Upper lobe of right lung (tissue), 1 donor: ENCODE results near the gene IGFL3. TPM values are rescaled to one million over a fixed set of nuclear protein-coding genes. Genes with fewer than 3 reads are reported as not detected.
"Not testable (repeated sequence)": the region's sequence is repeated elsewhere in the genome, so short reads cannot be mapped to it uniquely, and the experiment has no call there.

Source experiments
- ATAC-seq: fragments of 200-7000 bp; cut with Tn5 transposase; one replicate; pipeline ENCODE4 v1.9.1; 2020; ENCODE audit warnings: mild to moderate bottlenecking, moderate library complexity
- DNase-seq: peaks from one replicate; pipeline ENCODE4 v3.0.0-alpha.2; 2020
- H3K27ac ChIP-seq: fragments of 200-600 bp; one replicate; pipeline ENCODE4 v1.8.0; 2022
- H3K27me3 ChIP-seq: fragments of 200-600 bp; one replicate; pipeline ENCODE4 v1.8.0; 2022; ENCODE audit warnings: mild to moderate bottlenecking
- H3K36me3 ChIP-seq: fragments of 200-600 bp; one replicate; pipeline ENCODE4 v1.8.0; 2022
- H3K4me1 ChIP-seq: fragments of 200-600 bp; one replicate; pipeline ENCODE4 v1.8.0; 2022
- H3K4me3 ChIP-seq: fragments of 200-600 bp; one replicate; pipeline ENCODE4 v1.8.0; 2022; ENCODE audit warnings: mild to moderate bottlenecking
- H3K9me3 ChIP-seq: fragments of 200-600 bp; one replicate; pipeline ENCODE4 v1.8.0; 2022
- intact Hi-C: fragments of 100-400 bp; cut with DNase I; formaldehyde crosslinking; loops from one replicate; pipeline ENCODE4 v1.11.0; 2022
- long read RNA-seq: library from polyadenylated mRNA; unstranded; transcript quantifications from one replicate; pipeline ENCODE4 v2.0.0, GENCODE V29; 2021
- total RNA-seq: library from RNA; stranded (reverse); fragmentation: NEBNext Ultra II Directional; extraction: Animal tissue kit (Norgen Biotek cat#: 25700); gene quantifications from one replicate; pipeline ENCODE4 v1.2.1, GENCODE V29; 2021
- TF ChIP-seq, protein P1 (sequence below): fragments of 200-600 bp; IDR thresholded peaks from one replicate; pipeline ENCODE4 v1.8.0; 2022; ENCODE audit warnings: antibody characterized with exemption
- donor health status: DM: no; HTN: yes; CAD: no; lungs with severe emphysema.

Gene IGFL3
- total RNA-seq = not detected
- long read RNA-seq = 0 reads

DNA sequence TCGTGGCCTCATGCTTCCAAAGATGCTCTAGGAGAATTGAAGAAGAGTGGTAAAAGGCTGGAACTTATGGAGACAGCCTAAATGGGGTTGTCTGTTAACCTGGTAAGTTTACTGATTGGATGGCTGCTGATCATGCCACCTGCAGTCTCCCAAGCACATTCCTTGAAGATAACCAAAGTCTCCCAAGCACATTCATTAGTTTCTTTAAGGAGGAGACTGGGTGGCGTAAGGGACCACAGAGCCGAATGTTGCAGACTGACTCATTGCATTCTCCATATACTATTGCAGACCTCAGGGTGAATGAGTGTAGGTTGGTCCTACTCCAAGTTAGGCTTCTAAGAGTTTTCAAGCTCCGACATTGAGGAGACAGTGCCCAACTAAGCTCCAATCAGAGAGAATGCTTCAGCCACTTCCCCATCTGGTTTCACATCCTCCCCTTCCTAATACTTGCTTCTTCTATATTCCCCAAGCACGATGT lies at the start of gene IGFL3:
Gene IGFL3 (minus strand): TSS at position 51 of the 478 bp plus-strand sequence. CDS start 39 bp downstream, at position 12.
- H3K4me3 ChIP-seq = no peak within 1 kb of the TSS
- DNase-seq (no peak), ATAC-seq (peak; percentile 70)
- H3K4me1 ChIP-seq = no peaks in the 10 kb centered on the region
- peaks cover 18% of the 10 kb centered on the region for H3K27me3 ChIP-seq
- TF ChIP-seq, protein P1, sequence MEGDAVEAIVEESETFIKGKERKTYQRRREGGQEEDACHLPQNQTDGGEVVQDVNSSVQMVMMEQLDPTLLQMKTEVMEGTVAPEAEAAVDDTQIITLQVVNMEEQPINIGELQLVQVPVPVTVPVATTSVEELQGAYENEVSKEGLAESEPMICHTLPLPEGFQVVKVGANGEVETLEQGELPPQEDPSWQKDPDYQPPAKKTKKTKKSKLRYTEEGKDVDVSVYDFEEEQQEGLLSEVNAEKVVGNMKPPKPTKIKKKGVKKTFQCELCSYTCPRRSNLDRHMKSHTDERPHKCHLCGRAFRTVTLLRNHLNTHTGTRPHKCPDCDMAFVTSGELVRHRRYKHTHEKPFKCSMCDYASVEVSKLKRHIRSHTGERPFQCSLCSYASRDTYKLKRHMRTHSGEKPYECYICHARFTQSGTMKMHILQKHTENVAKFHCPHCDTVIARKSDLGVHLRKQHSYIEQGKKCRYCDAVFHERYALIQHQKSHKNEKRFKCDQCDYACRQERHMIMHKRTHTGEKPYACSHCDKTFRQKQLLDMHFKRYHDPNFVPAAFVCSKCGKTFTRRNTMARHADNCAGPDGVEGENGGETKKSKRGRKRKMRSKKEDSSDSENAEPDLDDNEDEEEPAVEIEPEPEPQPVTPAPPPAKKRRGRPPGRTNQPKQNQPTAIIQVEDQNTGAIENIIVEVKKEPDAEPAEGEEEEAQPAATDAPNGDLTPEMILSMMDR = no peak
- H3K27ac ChIP-seq = no peak within 1 kb of the TSS
- no peaks in the 10 kb centered on the region for H3K9me3 ChIP-seq
- intact Hi-C loops = no loop called here
- H3K36me3 ChIP-seq = no peaks in the 10 kb centered on the region

DNA sequence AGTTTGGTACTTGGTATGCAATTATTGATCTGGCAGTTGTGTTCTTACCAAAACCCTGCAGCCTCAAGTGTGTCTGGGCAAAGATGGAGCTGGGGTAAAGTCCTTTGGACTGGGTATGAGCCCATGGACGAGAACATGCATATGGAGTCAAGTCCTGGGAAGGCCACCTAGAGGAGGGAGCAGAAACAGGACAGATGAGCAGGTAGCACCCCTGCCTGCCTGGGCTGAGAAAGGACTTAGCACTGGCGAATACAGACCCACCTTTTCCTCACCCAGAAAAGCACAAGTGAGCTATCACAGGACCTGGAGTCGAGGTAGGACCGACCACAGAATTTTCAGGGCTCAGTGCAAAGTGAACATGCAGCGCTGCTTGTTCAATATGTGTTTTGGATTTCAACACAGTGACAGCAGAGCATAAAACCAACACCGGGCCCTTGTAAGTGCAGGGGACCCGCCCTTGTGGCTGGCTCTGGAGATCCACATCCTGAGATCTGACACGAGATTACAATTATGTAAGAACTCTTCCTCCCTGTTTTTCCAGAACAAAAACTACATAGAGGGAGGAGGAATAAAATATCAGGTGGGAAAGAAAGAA lies 49.5 kb upstream of the IGFL3 start:
- Histone ChIP-seq H3K4me1 (no peaks in the 10 kb centered on the region), H3K4me3 (no peak overlapping the region), H3K36me3 (no peaks in the 10 kb centered on the region), H3K27me3 (peaks cover 19% of the 10 kb centered on the region), H3K9me3 (no peaks in the 10 kb centered on the region), H3K27ac (no peak overlapping the region)
- no peak for ATAC-seq
- no peak for DNase-seq
- intact Hi-C loops = no loop called here
- TF ChIP-seq, protein P1 = no peak

DNA sequence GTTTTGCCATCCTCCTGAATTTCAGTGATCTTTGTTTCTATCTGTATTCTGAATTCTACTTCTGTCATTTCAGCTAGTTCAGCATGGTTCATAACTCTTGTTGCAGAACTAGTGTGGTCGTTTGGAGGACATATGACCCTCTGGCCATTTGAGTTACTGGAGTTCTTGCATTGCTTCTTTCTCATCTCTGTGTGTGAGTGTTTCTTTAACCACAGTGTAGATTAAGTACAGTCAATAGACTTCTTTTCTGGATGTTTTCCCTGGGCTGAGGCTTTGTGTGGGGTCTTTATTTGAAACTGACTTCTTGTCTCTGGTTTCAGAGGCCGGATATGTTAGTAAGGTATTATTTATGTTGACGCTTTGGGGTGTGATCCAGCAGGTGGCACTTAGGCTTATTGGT lies 38.2 kb upstream of the IGFL3 start:
- ATAC-seq (no peak), DNase-seq (no peak)
- Histone ChIP-seq H3K27me3 (no peaks in the 10 kb centered on the region), H3K4me1 (no peaks in the 10 kb centered on the region), H3K36me3 (no peaks in the 10 kb centered on the region), H3K27ac (no peak overlapping the region), H3K9me3 (no peaks in the 10 kb centered on the region), H3K4me3 (no peak overlapping the region)
- intact Hi-C loops = no loop called here
- TF ChIP-seq, protein P1 = no peak

DNA sequence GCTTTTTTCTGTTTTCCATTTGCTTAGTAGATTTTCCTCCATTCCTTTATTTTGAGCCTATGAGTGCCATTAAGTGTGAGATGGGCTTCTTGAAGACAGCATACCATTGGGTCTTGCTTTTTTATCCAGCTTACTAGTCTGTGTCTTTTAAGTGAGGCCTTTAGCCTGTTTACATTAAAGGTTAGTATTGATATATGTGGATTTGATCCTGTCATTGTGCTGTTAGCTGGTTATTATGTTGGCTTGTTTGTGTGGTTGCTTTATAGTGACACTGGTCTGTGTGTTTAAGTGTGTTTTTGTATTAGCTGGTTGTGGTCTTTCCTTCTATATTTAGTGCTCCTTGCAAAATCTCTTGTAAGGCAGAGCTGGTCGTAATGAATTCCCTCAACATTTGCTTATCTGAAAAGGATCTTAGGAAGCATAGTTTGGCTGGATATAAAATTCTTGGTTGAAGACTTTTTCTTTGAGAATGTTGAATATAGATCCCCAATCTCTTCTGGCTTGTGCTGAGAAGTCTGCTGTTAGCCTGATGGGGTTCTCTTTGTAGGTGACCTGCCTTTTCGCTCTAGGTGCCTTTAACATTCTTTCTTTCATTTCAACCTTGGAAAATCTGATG lies 37.3 kb upstream of the IGFL3 start:
- ATAC-seq, H3K27ac ChIP-seq, H3K9me3 ChIP-seq, H3K4me3 ChIP-seq, H3K36me3 ChIP-seq, H3K27me3 ChIP-seq, DNase-seq, H3K4me1 ChIP-seq, intact Hi-C loops: not testable (repeated sequence)

DNA sequence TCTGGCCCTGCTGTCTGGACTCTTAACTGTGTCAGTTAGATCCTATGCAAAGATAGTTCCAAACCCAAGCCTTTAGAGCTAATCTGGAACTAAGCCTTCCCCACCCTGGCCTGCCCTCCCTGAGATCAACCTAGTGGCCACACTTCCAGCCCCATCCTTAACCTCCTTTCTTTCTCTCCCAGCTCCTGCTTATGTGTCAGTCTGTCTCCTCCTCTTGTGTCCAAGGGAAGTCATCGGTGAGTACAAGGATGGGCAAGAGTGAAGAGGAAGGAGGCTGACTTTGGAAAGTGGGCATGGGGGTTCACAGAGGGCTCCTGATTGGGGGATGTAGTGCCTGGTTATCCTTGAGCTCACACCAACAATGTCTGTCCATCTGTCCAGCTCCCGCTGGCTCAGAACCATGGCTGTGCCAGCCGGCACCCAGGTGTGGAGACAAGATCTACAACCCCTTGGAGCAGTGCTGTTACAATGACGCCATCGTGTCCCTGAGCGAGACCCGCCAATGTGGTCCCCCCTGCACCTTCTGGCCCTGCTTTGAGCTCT lies 35.8 kb upstream of the IGFL3 start:
- no peaks in the 10 kb centered on the region for H3K4me1 ChIP-seq
- intact Hi-C loops = no loop called here
- no peak for ATAC-seq
- TF ChIP-seq, protein P1 = no peak
- DNase-seq = no peak
- no peak overlapping the region for H3K4me3 ChIP-seq
- H3K9me3 ChIP-seq = no peaks in the 10 kb centered on the region
- H3K27ac ChIP-seq = no peak overlapping the region
- H3K27me3 ChIP-seq = peaks cover 7% of the 10 kb centered on the region
- no peaks in the 10 kb centered on the region for H3K36me3 ChIP-seq
